ENCODE results near the gene DEPDC5.

Gene DEPDC5

GRCh38 chr22:31846161-31847115 is 92.6 kb downstream of the DEPDC5 start:
- in situ Hi-C loops (cut with MboI; ENCODE audit: low sequenced_read_pairs) = no loop called here

- in situ Hi-C loops (cut with MboI; ENCODE audit: low sequenced_read_pairs) = no loop called here
Measured at GRCh38 chr22:31848411-31848810, 94.6 kb downstream of the DEPDC5 start.

- in situ Hi-C loops (cut with MboI; ENCODE audit: low sequenced_read_pairs) = no loop called here
Measured at GRCh38 chr22:31850135-31850534, 96.3 kb downstream of the DEPDC5 start.

- in situ Hi-C loops (cut with MboI; ENCODE audit: low sequenced_read_pairs) = no loop called here
Measured at GRCh38 chr22:31852691-31853421, 99.0 kb downstream of the DEPDC5 start.

- in situ Hi-C loops (cut with MboI; ENCODE audit: low sequenced_read_pairs) = no loop called here
Measured at GRCh38 chr22:31853736-31854495, 100.1 kb downstream of the DEPDC5 start.

GRCh38 chr22:31857247-31857646 is 103.4 kb downstream of the DEPDC5 start:
- in situ Hi-C loops (cut with MboI; ENCODE audit: low sequenced_read_pairs) = no loop called here

- in situ Hi-C loops (cut with MboI; ENCODE audit: low sequenced_read_pairs) = no loop called here
Measured at GRCh38 chr22:31861226-31861840, 107.5 kb downstream of the DEPDC5 start.

GRCh38 chr22:31866918-31867317 is 113.1 kb downstream of the DEPDC5 start:
- in situ Hi-C loops (cut with MboI; ENCODE audit: low sequenced_read_pairs) = no loop called here

GRCh38 chr22:31867386-31868153 is 113.8 kb downstream of the DEPDC5 start:
- in situ Hi-C loops (cut with MboI; ENCODE audit: low sequenced_read_pairs) = no loop called here

GRCh38 chr22:31869739-31870138 is 115.9 kb downstream of the DEPDC5 start:
- in situ Hi-C loops (cut with MboI; ENCODE audit: low sequenced_read_pairs) = no loop called here

- in situ Hi-C loops (cut with MboI; ENCODE audit: low sequenced_read_pairs) = no loop called here
Measured at GRCh38 chr22:31870890-31871289, 117.1 kb downstream of the DEPDC5 start.

GRCh38 chr22:31871480-31871879 is 117.7 kb downstream of the DEPDC5 start:
- in situ Hi-C loops (cut with MboI; ENCODE audit: low sequenced_read_pairs) = no loop called here

- in situ Hi-C loops (cut with MboI; ENCODE audit: low sequenced_read_pairs) = no loop called here
Measured at GRCh38 chr22:31872209-31872608, 118.4 kb downstream of the DEPDC5 start.

- in situ Hi-C loops (cut with MboI; ENCODE audit: low sequenced_read_pairs) = no loop called here
Measured at GRCh38 chr22:31874821-31875220, 121.0 kb downstream of the DEPDC5 start.

GRCh38 chr22:31876156-31876920 is 122.5 kb downstream of the DEPDC5 start:
- in situ Hi-C loops (cut with MboI; ENCODE audit: low sequenced_read_pairs) = no loop called here

GRCh38 chr22:31879585-31879984 is 125.8 kb downstream of the DEPDC5 start:
- in situ Hi-C loops (cut with MboI; ENCODE audit: low sequenced_read_pairs) = no loop called here

- in situ Hi-C loops (cut with MboI; ENCODE audit: low sequenced_read_pairs) = no loop called here
Measured at GRCh38 chr22:31881200-31881599, 127.4 kb downstream of the DEPDC5 start.

GRCh38 chr22:31881865-31882264 is 128.0 kb downstream of the DEPDC5 start:
- in situ Hi-C loops (cut with MboI; ENCODE audit: low sequenced_read_pairs) = no loop called here

- in situ Hi-C loops (cut with MboI; ENCODE audit: low sequenced_read_pairs) = no loop called here
Measured at GRCh38 chr22:31882971-31883370, 129.2 kb downstream of the DEPDC5 start.
